Subcutaneous adipose tissue (tissue), 4 donors: ENCODE data around the gene PCGF5. TPM values are rescaled to one million over a fixed set of nuclear protein-coding genes. Genes with fewer than 3 reads are reported as not detected.

Source experiments
- CTCF ChIP-seq: fragments of 450-650 bp; IDR thresholded peaks from one replicate; pipeline ENCODE4 v1.5.1; 2016; ENCODE audit warnings: low read depth, mild to moderate bottlenecking, control low read depth, antibody characterized with exemption, moderate library complexity
- total RNA-seq, 4 donors: library from RNA; depleted of rRNA; stranded (reverse); fragments of >200 nt; gene quantifications; one replicate each; pipeline ENCODE4 v1.1.0, GENCODE V29; 2016

PCGF5 gene
- 10 to 100 TPM; 36.2 to 69.0 (median 43.3) TPM for total RNA-seq

GRCh38 chr10:91220194-91220953 lies at the start of gene PCGF5:
Gene PCGF5 (plus strand): TSS chr10:91220663. CDS start chr10:91222872, 2,209 bp downstream.
- TF ChIP-seq CTCF = no peak

GRCh38 chr10:91171485-91171884 lies 49.0 kb upstream of the PCGF5 start:
- TF ChIP-seq CTCF = no peak

- no peak for TF ChIP-seq CTCF
Observed at GRCh38 chr10:91172348-91172747, 48.1 kb upstream of the PCGF5 start.

DNA sequence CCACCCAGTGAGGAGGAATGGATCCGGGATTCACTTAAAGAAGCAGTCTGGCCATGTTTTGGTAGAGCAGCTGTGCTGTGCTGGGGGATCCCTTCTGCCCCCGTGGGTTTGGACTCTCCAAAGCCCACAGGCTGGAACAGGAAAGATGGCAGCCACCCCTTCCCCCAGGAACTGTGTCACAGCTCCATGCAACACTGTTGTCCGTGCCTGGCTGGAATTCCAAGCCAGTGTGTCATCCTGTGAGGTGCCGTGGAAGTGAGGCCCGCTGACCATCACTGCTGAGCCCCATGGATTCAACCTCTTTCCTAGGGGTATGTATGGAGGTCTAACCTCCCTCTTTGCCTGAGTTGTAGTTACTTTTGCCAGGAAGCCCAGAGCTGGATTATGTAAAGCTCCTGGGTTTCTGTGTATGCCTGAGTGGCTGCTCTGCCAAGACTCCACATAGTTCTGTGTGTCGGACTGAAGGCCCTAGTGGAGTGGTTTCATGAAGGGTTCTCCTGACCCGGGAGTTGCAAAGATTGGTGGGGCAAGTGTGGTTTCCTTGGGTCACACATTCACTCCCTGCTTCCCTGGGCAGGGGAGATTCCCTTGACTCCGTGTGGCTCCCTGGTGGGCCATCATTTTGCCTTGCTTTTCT lies 35.1 kb upstream of the PCGF5 start:
- TF ChIP-seq CTCF = no peak

DNA sequence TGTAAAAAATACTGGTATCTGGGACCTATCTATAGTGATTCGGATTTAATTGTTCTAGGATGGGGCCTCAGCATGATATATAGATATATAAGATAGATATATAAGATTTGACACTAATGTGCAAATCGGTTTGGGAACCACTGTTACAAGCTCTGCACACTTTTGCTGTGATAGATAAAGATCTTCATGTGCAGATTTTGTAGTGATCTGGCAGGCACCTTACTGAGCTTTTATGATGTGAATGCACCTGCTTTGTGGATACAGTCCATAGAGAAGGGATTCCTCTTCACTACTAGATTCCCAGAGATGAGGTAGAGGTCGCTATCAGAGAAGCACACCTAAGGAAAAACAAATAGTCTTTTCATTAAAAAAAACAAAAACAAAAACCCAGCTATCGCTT lies 33.3 kb upstream of the PCGF5 start:
- no peak for TF ChIP-seq CTCF

- no peak for TF ChIP-seq CTCF
Observed at GRCh38 chr10:91188889-91189288, 31.6 kb upstream of the PCGF5 start.

- no peak for TF ChIP-seq CTCF
Observed at GRCh38 chr10:91190388-91190870, 30.0 kb upstream of the PCGF5 start.
